Thyroid gland (tissue), 4 donors: ENCODE measurements around the gene SPDEF. TPM values are rescaled to one million over a fixed set of nuclear protein-coding genes. Genes with fewer than 3 reads are reported as not detected.

ENCODE experiments used
- DNase-seq, 2 donors: peaks; one replicate each; pipeline ENCODE4 v3.0.0-alpha.2; 2019
- H3K27ac ChIP-seq, 3 donors: fragments of 200-600 bp; sonication (generic); 1 replicate in 2 of 3; 2 replicates in 1 of 3; pipeline ENCODE4 v1.5.1; 2016 to 2019; ENCODE audit warnings: mild to moderate bottlenecking in 1 of 3, moderate library complexity in 1 of 3
- H3K27me3 ChIP-seq: fragments of 200-600 bp; sonication (generic); one replicate; pipeline ENCODE4 v1.5.1; 2019
- H3K36me3 ChIP-seq, 2 donors: fragments of 200-600 bp; sonication (generic); one replicate each; pipeline ENCODE4 v1.5.1; 2016 to 2019
- H3K4me1 ChIP-seq, 2 donors: fragments of 200-600 bp; sonication (generic); one replicate each; pipeline ENCODE4 v1.5.1; 2017 to 2019
- H3K4me3 ChIP-seq, 3 donors: fragments of 200-600 bp; sonication (generic); replicated peaks in 1 of 3; 1 replicate in 2 of 3; 2 replicates in 1 of 3; pipeline ENCODE4 v1.5.1; 2016; ENCODE audit warnings: mild to moderate bottlenecking in 1 of 3
- H3K9me3 ChIP-seq: fragments of 200-600 bp; sonication (generic); one replicate; pipeline ENCODE4 v1.5.1; 2017
- CTCF ChIP-seq, 6 experiments: fragments of 200-600 bp in 3 of 6; fragments of 450-650 bp in 3 of 6; sonication (generic) in 3 of 6; IDR thresholded peaks; one replicate each; pipeline ENCODE4 v1.5.1; 2016 to 2019; ENCODE audit warnings: antibody characterized with exemption in 6 of 6, mild to moderate bottlenecking in 2 of 6, inconsistent platforms in 1 of 6, moderate library complexity in 1 of 6
- POLR2A ChIP-seq, 2 donors: fragments of 450-650 bp; IDR thresholded peaks; one replicate each; pipeline ENCODE4 v1.6.1; 2017; ENCODE audit warnings: antibody characterized with exemption in 2 of 2, mild to moderate bottlenecking in 2 of 2, moderate library complexity in 1 of 2
- WGBS, 2 donors: methylation state at CpG; one replicate each; pipeline ENCODE4 v1.1.5; 2017; 5-methylcytosine and 5-hydroxymethylcytosine counted together
- intact Hi-C: fragments of 100-400 bp; cut with DNase I; formaldehyde crosslinking; loops from one replicate; pipeline ENCODE4 v1.15.1; 2023
- total RNA-seq, 4 donors: library from RNA; depleted of rRNA; stranded (reverse); fragments of >200 nt; gene quantifications; one replicate each; pipeline ENCODE4 v1.2.3, GENCODE V29; 2016

SPDEF gene
- total RNA-seq, 4 donors from 2014 or later, result not detected

- 24 to 29% methylated on average over 2 to 4 of the region's 4 CpGs for WGBS, 2 donors
- no peak for DNase-seq
- Histone ChIP-seq H3K4me3 (no peak overlapping the region), H3K27me3 (no peaks in the 10 kb centered on the region), H3K9me3 (no peaks in the 10 kb centered on the region), H3K27ac (no peak overlapping the region), H3K4me1 (peaks cover 0 to 11% of the 10 kb centered on the region in 2 donors), H3K36me3 (no peaks in the 10 kb centered on the region)
- TF ChIP-seq CTCF (IDR thresholded peaks at IDR 0.05) (no peak), POLR2A (IDR thresholded peaks at IDR 0.05) (no peak)
- intact Hi-C loops, result no loop called here
Observed at GRCh38 chr6:34553146-34553545, 3.0 kb downstream of the SPDEF start.

GRCh38 chr6:34552620-34553019, 3.5 kb downstream of the SPDEF start:
- no peaks in the 10 kb centered on the region for H3K36me3 ChIP-seq
- no peak for TF ChIP-seq POLR2A (IDR thresholded peaks at IDR 0.05)
- TF ChIP-seq CTCF (IDR thresholded peaks at IDR 0.05), result no peak
- 92 to 93% methylated on average over 2 to 4 of the region's 5 CpGs for WGBS, 2 donors
- peaks cover 0 to 15% of the 10 kb centered on the region in 2 donors for H3K4me1 ChIP-seq
- intact Hi-C loops, result no loop called here
- H3K27me3 ChIP-seq, result no peaks in the 10 kb centered on the region
- DNase-seq, result no peak
- no peak overlapping the region for H3K27ac ChIP-seq
- no peak overlapping the region for H3K4me3 ChIP-seq
- no peaks in the 10 kb centered on the region for H3K9me3 ChIP-seq

- Histone ChIP-seq H3K27me3 (no peaks in the 10 kb centered on the region), H3K4me3 (no peak overlapping the region), H3K36me3 (no peaks in the 10 kb centered on the region), H3K27ac (no peak overlapping the region), H3K4me1 (peaks cover under 1 to 24% of the 10 kb centered on the region in 2 donors), H3K9me3 (no peaks in the 10 kb centered on the region)
- intact Hi-C loops, result no loop called here
- TF ChIP-seq POLR2A (IDR thresholded peaks at IDR 0.05) (no peak), CTCF (IDR thresholded peaks at IDR 0.05) (no peak)
- WGBS, 2 donors, result 96 to 97% methylated on average over 5 to 8 of the region's 8 CpGs
- no peak for DNase-seq
Observed at GRCh38 chr6:34551720-34552119, 4.4 kb downstream of the SPDEF start.

GRCh38 chr6:34549804-34550202, 6.3 kb downstream of the SPDEF start:
- intact Hi-C loops, result no loop called here
- WGBS, 2 donors, result 86 to 88% methylated on average over 2 of the region's 2 CpGs
- H3K4me3 ChIP-seq, result no peak overlapping the region
- no peaks in the 10 kb centered on the region for H3K9me3 ChIP-seq
- H3K27ac ChIP-seq, result no peak overlapping the region
- TF ChIP-seq POLR2A (IDR thresholded peaks at IDR 0.05) (no peak), CTCF (IDR thresholded peaks at IDR 0.05) (no peak)
- no peak for DNase-seq
- H3K36me3 ChIP-seq, result no peaks in the 10 kb centered on the region
- H3K4me1 ChIP-seq, result peaks cover 9 to 38% of the 10 kb centered on the region in 2 donors
- H3K27me3 ChIP-seq, result no peaks in the 10 kb centered on the region

GRCh38 chr6:34549026-34549803, 6.9 kb downstream of the SPDEF start:
- H3K4me1 ChIP-seq, result peaks cover 9 to 40% of the 10 kb centered on the region in 2 donors
- H3K4me3 ChIP-seq, result no peak overlapping the region
- H3K9me3 ChIP-seq, result no peaks in the 10 kb centered on the region
- DNase-seq, result no peak
- no peaks in the 10 kb centered on the region for H3K27me3 ChIP-seq
- WGBS, 2 donors, result 88 to 89% methylated on average over 11 to 14 of the region's 16 CpGs
- no peak for TF ChIP-seq POLR2A (IDR thresholded peaks at IDR 0.05)
- no peak for TF ChIP-seq CTCF (IDR thresholded peaks at IDR 0.05)
- intact Hi-C loops, result no loop called here
- no peaks in the 10 kb centered on the region for H3K36me3 ChIP-seq
- no peak overlapping the region for H3K27ac ChIP-seq
